DOHH2 (cell line): ENCODE measurements around the gene C19orf25.

ENCODE experiments used
- H3F3A ChIP-seq: fragments of 200-600 bp; sonication (generic), shearing (Covaris generic); 2 replicates; pipeline ENCODE4 v1.6.0; 2016; ENCODE audit warnings: antibody characterized with exemption, mild to moderate bottlenecking; ENCODE audit not compliant: control insufficient read depth, insufficient read depth
- H3K27ac ChIP-seq: fragments of 200-600 bp; sonication (generic); 2 replicates; pipeline ENCODE4 v1.5.1; 2014; ENCODE audit warnings: low read depth, mild to moderate bottlenecking, low read length, moderate library complexity
- H3K27me3 ChIP-seq: fragments of 200-600 bp; sonication (generic); 2 replicates; pipeline ENCODE4 v1.6.1; 2014; ENCODE audit warnings: mild to moderate bottlenecking, low read length, mixed read lengths; ENCODE audit not compliant: control insufficient read depth
- H3K36me3 ChIP-seq: fragments of 200-600 bp; sonication (generic); 2 replicates; pipeline ENCODE4 v1.6.1; 2014; ENCODE audit warnings: mild to moderate bottlenecking, low read length, moderate library complexity, mixed read lengths; ENCODE audit not compliant: control insufficient read depth
- H3K4me1 ChIP-seq: fragments of 200-600 bp; sonication (generic); 2 replicates; pipeline ENCODE4 v1.6.1; 2014; ENCODE audit warnings: mild to moderate bottlenecking, low read length, mixed read lengths; ENCODE audit not compliant: control insufficient read depth
- H3K4me2 ChIP-seq: fragments of 200-600 bp; sonication (generic); 2 replicates; pipeline ENCODE4 v1.6.0; 2014; ENCODE audit warnings: mild to moderate bottlenecking, low read length, moderate library complexity
- H3K4me3 ChIP-seq: fragments of 200-600 bp; sonication (generic); 2 replicates; pipeline ENCODE4 v1.5.1; 2014; ENCODE audit warnings: mild to moderate bottlenecking, low read length, mixed read lengths
- H3K79me2 ChIP-seq: fragments of 200-600 bp; sonication (generic); 2 replicates; pipeline ENCODE4 v1.6.1; 2014; ENCODE audit warnings: mild to moderate bottlenecking, low read length, mixed read lengths; ENCODE audit not compliant: control insufficient read depth
- H3K9me2 ChIP-seq: fragments of 200-600 bp; sonication (generic); replicated peaks from 2 replicates; pipeline ENCODE4 v1.6.1; 2014; ENCODE audit warnings: mild to moderate bottlenecking, low read length, mixed read lengths; ENCODE audit not compliant: control insufficient read depth
- H3K9me3 ChIP-seq: fragments of 200-600 bp; sonication (generic); 2 replicates; pipeline ENCODE4 v1.6.1; 2014; ENCODE audit warnings: antibody characterized with exemption, low read length, mixed read lengths; ENCODE audit not compliant: control insufficient read depth, insufficient read depth
- H4K20me1 ChIP-seq: fragments of 200-600 bp; sonication (generic); 2 replicates; pipeline ENCODE4 v1.6.0; 2014; ENCODE audit warnings: low read depth, mild to moderate bottlenecking, antibody characterized with exemption, low read length, moderate library complexity; ENCODE audit not compliant: control insufficient read depth, insufficient read depth
- CTCF ChIP-seq: fragments of 200-600 bp; sonication (generic); IDR thresholded peaks from one replicate; pipeline ENCODE4 v1.5.1; 2014; ENCODE audit warnings: antibody characterized with exemption, mild to moderate bottlenecking, low read depth, low read length; ENCODE audit not compliant: poor library complexity, severe bottlenecking
- EZH2phosphoT487 ChIP-seq: fragments of 200-600 bp; sonication (generic); IDR thresholded peaks from 2 replicates; pipeline ENCODE4 v1.6.1; 2017; ENCODE audit warnings: borderline replicate concordance, mild to moderate bottlenecking, antibody characterized with exemption, low read length, moderate library complexity, mixed read lengths

The C19orf25 gene

GRCh38 chr19:1518471-1518870 is 39.5 kb upstream of the C19orf25 start:
- H3K4me1 ChIP-seq, result no peaks in the 10 kb centered on the region; the same call in 1 of the 2 replicates
- H3K27me3 ChIP-seq, result no peaks in the 10 kb centered on the region
- no peaks in the 10 kb centered on the region for H3K9me3 ChIP-seq
- H3F3A ChIP-seq, result no peaks in the 10 kb centered on the region
- no peaks in the 10 kb centered on the region for H3K9me2 ChIP-seq
- H3K79me2 ChIP-seq, result no peaks in the 10 kb centered on the region
- H4K20me1 ChIP-seq, result no peaks in the 10 kb centered on the region
- no peak for TF ChIP-seq CTCF
- no peak overlapping the region for H3K4me2 ChIP-seq
- H3K36me3 ChIP-seq, result no peaks in the 10 kb centered on the region
- no peak overlapping the region for H3K4me3 ChIP-seq
- no peak overlapping the region for H3K27ac ChIP-seq

DNA sequence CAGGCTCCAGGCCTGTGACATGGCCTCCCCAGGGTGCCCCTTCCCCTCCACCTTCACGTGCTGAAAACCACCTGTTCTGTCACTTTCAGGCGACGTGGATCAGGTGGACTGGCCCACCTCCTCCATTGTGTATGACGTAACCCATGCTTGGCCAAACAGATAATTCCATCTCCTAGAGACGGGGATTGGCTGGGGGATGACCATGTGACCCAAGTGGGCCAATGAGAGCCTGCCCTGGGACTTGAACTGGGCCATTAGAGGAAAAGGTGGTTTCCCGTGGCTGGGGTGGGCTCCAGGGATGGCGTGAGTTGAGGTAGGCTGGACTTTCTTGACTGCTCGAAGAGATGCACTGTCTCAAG is 37.4 kb upstream of the C19orf25 start:
- Histone ChIP-seq H3F3A (no peaks in the 10 kb centered on the region), H3K4me3 (no peak overlapping the region), H3K79me2 (no peaks in the 10 kb centered on the region), H3K27me3 (peaks cover 6% of the 10 kb centered on the region), H4K20me1 (0 out of 2 replicates have a peak, but pooled peaks cover 3% of the 10 kb centered on the region), H3K9me3 (no peaks in the 10 kb centered on the region), H3K4me1 (peaks cover 10% of the 10 kb centered on the region), H3K9me2 (no peaks in the 10 kb centered on the region), H3K36me3 (no peaks in the 10 kb centered on the region), H3K4me2 (no peak overlapping the region), H3K27ac (no peak overlapping the region)
- no peak for TF ChIP-seq EZH2phosphoT487
- TF ChIP-seq CTCF, result no peak

DNA sequence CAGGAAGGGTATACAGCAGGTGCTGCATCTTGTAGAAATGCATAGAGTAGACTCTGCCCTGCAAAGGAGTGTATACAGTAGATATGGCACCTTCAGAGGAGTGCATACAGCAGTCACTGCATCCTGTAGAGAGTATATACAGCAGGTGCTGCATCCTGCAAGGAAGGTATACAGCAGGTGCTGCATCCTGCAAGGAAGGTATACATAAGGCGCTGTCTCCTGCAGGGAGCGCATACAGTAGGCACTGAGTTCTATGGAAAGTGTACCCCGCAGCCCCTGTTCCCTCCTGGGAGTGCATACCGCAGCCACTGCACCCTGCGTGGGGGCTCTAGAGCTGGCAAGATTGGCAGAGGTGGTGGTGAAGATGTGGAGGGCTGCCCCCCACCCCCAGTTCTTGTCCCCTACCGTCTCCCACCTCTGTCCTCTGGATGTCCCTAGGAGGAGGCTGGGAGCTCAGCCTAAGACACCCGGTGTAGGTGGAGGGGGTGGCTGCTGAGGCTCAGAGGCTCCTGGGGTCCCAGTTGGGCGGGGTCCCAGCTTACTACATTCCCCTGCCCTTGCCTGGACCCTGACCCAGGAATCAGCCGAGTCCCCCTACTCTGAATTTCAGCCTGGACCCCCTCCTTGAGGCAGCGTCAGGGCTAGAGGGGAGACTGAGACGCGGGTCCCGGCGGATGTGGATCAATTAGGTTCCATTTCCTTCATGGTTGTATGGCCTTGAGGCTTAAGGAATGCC is 36.1 kb upstream of the C19orf25 start:
- TF ChIP-seq CTCF (no peak), EZH2phosphoT487 (no peak)
- Histone ChIP-seq H3K27me3 (peaks cover 16% of the 10 kb centered on the region), H3F3A (no peaks in the 10 kb centered on the region)

More for the DNA sequence above, 36.1 kb upstream of the C19orf25 start:
- Histone ChIP-seq H3K36me3 (no peaks in the 10 kb centered on the region), H3K4me1 (peaks cover 10% of the 10 kb centered on the region), H3K4me2 (no peak overlapping the region), H3K9me3 (no peaks in the 10 kb centered on the region), H3K79me2 (no peaks in the 10 kb centered on the region), H3K9me2 (no peaks in the 10 kb centered on the region), H3K4me3 (no peak overlapping the region), H3K27ac (no peak overlapping the region), H4K20me1 (0 out of 2 replicates have a peak, but pooled peaks cover 3% of the 10 kb centered on the region)
